Measurements from ENCODE around the gene ZNF22. TPM values are rescaled to one million over a fixed set of nuclear protein-coding genes. Genes with fewer than 3 reads are reported as not detected.

Gene ZNF22
- total and polyA plus RNA-seq, 12 donors = 8.0 to 28.7 (median 13.2) TPM

DNA sequence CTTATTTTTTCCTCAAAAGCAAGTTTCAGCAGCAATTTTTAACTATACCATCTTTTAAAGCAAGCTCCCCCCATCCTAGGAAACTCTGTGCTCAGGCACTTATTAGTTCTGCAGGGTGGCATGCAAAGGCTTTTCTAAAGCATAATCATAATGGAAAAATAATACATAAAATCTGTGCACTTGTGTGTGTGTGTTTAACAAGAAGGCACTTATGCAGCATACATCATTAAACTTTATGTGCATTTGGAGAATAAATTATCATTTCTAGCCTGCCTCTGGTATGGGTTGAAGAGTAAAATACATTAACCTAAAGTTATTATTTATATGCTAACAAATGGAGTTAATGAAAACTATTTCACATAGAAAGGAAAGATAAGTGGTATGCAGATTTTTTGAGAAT is 46.7 kb upstream of the ZNF22 start:
- Histone ChIP-seq H3K36me3 (replicated peaks in 1 of 2) (peaks cover 0 to 5% of the 10 kb centered on the region in 2 donors), H3K27ac (no peak overlapping the region), H3K4me1 (replicated peaks in 1 of 2) (peaks cover 13 to 22% of the 10 kb centered on the region in 2 donors), H3K9me3 (replicated peaks in 1 of 3) (no peaks in the 10 kb centered on the region), H3K27me3 (no peaks in the 10 kb centered on the region), H3K4me3 (no peak overlapping the region)
- intact Hi-C loops (cut with DNase I) = no loop called here
- no peak for TF ChIP-seq POLR2A (IDR thresholded peaks at IDR 0.05)
- TF ChIP-seq, protein P1, sequence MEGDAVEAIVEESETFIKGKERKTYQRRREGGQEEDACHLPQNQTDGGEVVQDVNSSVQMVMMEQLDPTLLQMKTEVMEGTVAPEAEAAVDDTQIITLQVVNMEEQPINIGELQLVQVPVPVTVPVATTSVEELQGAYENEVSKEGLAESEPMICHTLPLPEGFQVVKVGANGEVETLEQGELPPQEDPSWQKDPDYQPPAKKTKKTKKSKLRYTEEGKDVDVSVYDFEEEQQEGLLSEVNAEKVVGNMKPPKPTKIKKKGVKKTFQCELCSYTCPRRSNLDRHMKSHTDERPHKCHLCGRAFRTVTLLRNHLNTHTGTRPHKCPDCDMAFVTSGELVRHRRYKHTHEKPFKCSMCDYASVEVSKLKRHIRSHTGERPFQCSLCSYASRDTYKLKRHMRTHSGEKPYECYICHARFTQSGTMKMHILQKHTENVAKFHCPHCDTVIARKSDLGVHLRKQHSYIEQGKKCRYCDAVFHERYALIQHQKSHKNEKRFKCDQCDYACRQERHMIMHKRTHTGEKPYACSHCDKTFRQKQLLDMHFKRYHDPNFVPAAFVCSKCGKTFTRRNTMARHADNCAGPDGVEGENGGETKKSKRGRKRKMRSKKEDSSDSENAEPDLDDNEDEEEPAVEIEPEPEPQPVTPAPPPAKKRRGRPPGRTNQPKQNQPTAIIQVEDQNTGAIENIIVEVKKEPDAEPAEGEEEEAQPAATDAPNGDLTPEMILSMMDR (IDR thresholded peaks at IDR 0.05) = no peak
- no peak for DNase-seq

GRCh38 chr10:44954962-44955361 is 45.8 kb upstream of the ZNF22 start:
- no peaks in the 10 kb centered on the region for H3K9me3 ChIP-seq (replicated peaks in 1 of 3)
- H3K36me3 ChIP-seq (replicated peaks in 1 of 2) = peaks cover 0 to 5% of the 10 kb centered on the region in 2 donors
- intact Hi-C loops (cut with DNase I) = no loop called here
- H3K4me3 ChIP-seq = no peak overlapping the region
- H3K27ac ChIP-seq = no peak overlapping the region
- TF ChIP-seq, protein P1 (IDR thresholded peaks at IDR 0.05) = no peak
- TF ChIP-seq POLR2A (IDR thresholded peaks at IDR 0.05) = no peak
- peaks cover 15 to 24% of the 10 kb centered on the region in 2 donors for H3K4me1 ChIP-seq (replicated peaks in 1 of 2)
- DNase-seq = no peak
- no peaks in the 10 kb centered on the region for H3K27me3 ChIP-seq

- Histone ChIP-seq H3K9me3 (replicated peaks in 1 of 3) (no peaks in the 10 kb centered on the region), H3K4me3 (no peak overlapping the region), H3K4me1 (replicated peaks in 1 of 2) (peaks cover 20 to 30% of the 10 kb centered on the region in 2 donors), H3K36me3 (replicated peaks in 1 of 2) (peaks cover 0 to 5% of the 10 kb centered on the region in 2 donors), H3K27ac (no peak overlapping the region), H3K27me3 (no peaks in the 10 kb centered on the region)
- 88 to 98% (median 92%) methylated on average over 8 of the region's 8 CpGs for WGBS, 4 donors
- intact Hi-C loops (cut with DNase I) = no loop called here
- no peak for TF ChIP-seq POLR2A (IDR thresholded peaks at IDR 0.05)
- TF ChIP-seq, protein P1 (IDR thresholded peaks at IDR 0.05) = no peak
- peak in 2 of 7 donors; percentile 5 to 42 for DNase-seq
Measured at GRCh38 chr10:44955413-44956070, 45.2 kb upstream of the ZNF22 start.

GRCh38 chr10:44956226-44956625 is 44.5 kb upstream of the ZNF22 start:
- Histone ChIP-seq H3K36me3 (replicated peaks in 1 of 2) (peaks cover 0 to 5% of the 10 kb centered on the region in 2 donors), H3K4me1 (replicated peaks in 1 of 2) (peaks cover 20 to 31% of the 10 kb centered on the region in 2 donors), H3K27me3 (no peaks in the 10 kb centered on the region), H3K4me3 (no peak overlapping the region), H3K9me3 (replicated peaks in 1 of 3) (no peaks in the 10 kb centered on the region), H3K27ac (no peak overlapping the region)
- WGBS, 4 donors = 88 to 96% (median 92%) methylated on average over 4 of the region's 4 CpGs
- no peak for TF ChIP-seq POLR2A (IDR thresholded peaks at IDR 0.05)
- TF ChIP-seq, protein P1 (IDR thresholded peaks at IDR 0.05) = no peak
- intact Hi-C loops (cut with DNase I) = no loop called here
- peak in 2 of 7 donors; percentile 4 to 28 for DNase-seq

Measured in adrenal gland (tissue), 12 donors.